RKO (cell line): ENCODE measurements around the gene PXT1.

Experiments
- DNase-seq: peaks from one replicate; pipeline ENCODE4 v3.0.0-alpha.2; 2016; ENCODE audit warnings: low spot score

The PXT1 gene

GRCh38 chr6:36346486-36347273 lies 96.0 kb downstream of the PXT1 start:
- DNase-seq, result no peak

GRCh38 chr6:36345681-36346466 lies 96.8 kb downstream of the PXT1 start:
- DNase-seq, result no peak

- no peak for DNase-seq
These were observed 99.5 kb downstream of the PXT1 start for GRCh38 chr6:36343109-36343680.

- DNase-seq, result peak; percentile 59
These were observed 101.8 kb downstream of the PXT1 start for GRCh38 chr6:36340618-36341454.
